ENCODE results near the gene EXOC5. TPM values are rescaled to one million over a fixed set of nuclear protein-coding genes. Genes with fewer than 3 reads are reported as not detected.

Gene EXOC5
- total RNA-seq, 1 experiment from 2014 or later = 80.4 TPM

DNA sequence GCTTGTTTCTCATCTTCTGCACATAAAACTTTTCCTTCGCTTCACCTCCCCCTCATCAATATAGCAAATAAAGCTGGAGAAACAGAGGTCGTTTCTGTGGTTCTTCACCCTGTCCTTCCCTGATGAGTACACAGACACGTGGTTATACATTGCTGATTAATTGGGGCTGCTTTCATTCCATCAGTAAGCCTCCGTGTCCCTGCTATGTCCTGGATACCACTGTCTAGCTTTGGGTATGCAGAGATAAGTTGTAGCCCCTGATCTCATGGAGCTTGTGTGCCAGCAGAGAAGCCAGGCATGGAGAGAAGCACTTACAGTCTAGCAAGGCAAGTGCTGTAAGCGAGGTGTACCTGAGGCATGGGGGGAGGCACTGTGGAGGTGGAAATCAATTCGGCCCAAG, 108.4 kb downstream of the EXOC5 start:
- TF ChIP-seq ZNF396 (CRISPR knock-in tag; IDR thresholded peaks at IDR 0.05; ENCODE audit: borderline replicate concordance) (no peak), NFYB (CRISPR knock-in tag; conservative IDR thresholded peaks at IDR 0.05; ENCODE audit: low read depth) (no peak), ZNF138 (CRISPR knock-in tag; conservative IDR thresholded peaks at IDR 0.05) (no peak), ZNF219 (CRISPR knock-in tag; IDR thresholded peaks at IDR 0.05; ENCODE audit: borderline replicate concordance) (no peak), GABPB1 (CRISPR knock-in tag; IDR thresholded peaks at IDR 0.05) (no peak), NR1H2 (CRISPR knock-in tag; IDR thresholded peaks at IDR 0.05) (no peak), KAT7 (CRISPR knock-in tag; IDR thresholded peaks at IDR 0.05; ENCODE audit: borderline replicate concordance) (no peak), ETV6 (CRISPR knock-in tag; IDR thresholded peaks at IDR 0.05) (no peak), NR3C1 (CRISPR knock-in tag; conservative IDR thresholded peaks at IDR 0.05; ENCODE audit: low read depth) (no peak), HMGA2 (CRISPR knock-in tag; IDR thresholded peaks at IDR 0.05) (no peak), SMAD3 (CRISPR knock-in tag; IDR thresholded peaks at IDR 0.05; ENCODE audit: borderline replicate concordance) (no peak), EMX1 (CRISPR knock-in tag; IDR thresholded peaks at IDR 0.05) (no peak), CREB1 (CRISPR knock-in tag; IDR thresholded peaks at IDR 0.05) (no peak)
- TF ChIP-seq, protein P1, sequence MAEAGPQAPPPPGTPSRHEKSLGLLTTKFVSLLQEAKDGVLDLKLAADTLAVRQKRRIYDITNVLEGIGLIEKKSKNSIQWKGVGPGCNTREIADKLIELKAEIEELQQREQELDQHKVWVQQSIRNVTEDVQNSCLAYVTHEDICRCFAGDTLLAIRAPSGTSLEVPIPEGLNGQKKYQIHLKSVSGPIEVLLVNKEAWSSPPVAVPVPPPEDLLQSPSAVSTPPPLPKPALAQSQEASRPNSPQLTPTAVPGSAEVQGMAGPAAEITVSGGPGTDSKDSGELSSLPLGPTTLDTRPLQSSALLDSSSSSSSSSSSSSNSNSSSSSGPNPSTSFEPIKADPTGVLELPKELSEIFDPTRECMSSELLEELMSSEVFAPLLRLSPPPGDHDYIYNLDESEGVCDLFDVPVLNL (CRISPR knock-in tag; IDR thresholded peaks at IDR 0.05; ENCODE audit: borderline replicate concordance, low read depth) = no peak
- peak; percentile 24; the same call in 1 of the 2 replicates for ATAC-seq
- Mint-ChIP-seq H3K36me3 (no peaks in the 10 kb centered on the region), H3K27me3 (ENCODE audit: low read depth) (peaks cover 9% of the 10 kb centered on the region; the same call in 1 of the 2 replicates), H3K27ac (no peak overlapping the region), H3K4me1 (peaks cover 29% of the 10 kb centered on the region), H3K9me3 (no peaks in the 10 kb centered on the region), H3K4me3 (no peak overlapping the region)
- CTCF ChIA-PET = no interaction called here
- POLR2A ChIA-PET = no interaction called here
- DNase-seq (ENCODE audit: low spot score) = no peak

DNA sequence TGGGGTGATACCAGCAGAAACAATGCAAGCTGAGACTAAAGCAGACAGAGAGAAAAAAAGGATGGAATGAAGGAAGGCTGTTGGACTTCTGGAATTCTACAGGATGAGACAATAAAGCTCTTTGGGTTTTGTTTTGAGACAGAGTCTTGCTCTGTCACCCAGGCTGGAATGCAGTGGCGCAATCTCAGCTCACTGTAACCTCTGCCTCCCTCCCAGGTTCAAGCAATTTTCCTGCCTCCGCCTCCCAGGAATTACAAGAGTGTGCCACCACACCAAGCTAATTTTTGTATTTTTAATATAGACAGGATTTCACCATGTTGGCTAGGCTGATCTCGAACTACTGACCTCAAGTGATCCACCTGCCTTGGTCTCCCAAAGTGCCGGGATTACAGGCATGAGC, 115.4 kb downstream of the EXOC5 start:
- TF ChIP-seq FOXJ3 (CRISPR knock-in tag; IDR thresholded peaks at IDR 0.05; ENCODE audit: borderline replicate concordance) (no peak), STAT6 (CRISPR knock-in tag; conservative IDR thresholded peaks at IDR 0.05; ENCODE audit: low read depth) (no peak), E2F5 (CRISPR knock-in tag; IDR thresholded peaks at IDR 0.05) (no peak), CREB1 (CRISPR knock-in tag; IDR thresholded peaks at IDR 0.05) (no peak)
- no peaks in the 10 kb centered on the region for H3K36me3 Mint-ChIP-seq
- ChIA-PET CTCF (no interaction called here), POLR2A (no interaction called here)
- no peaks in the 10 kb centered on the region for H3K4me1 Mint-ChIP-seq
- H3K4me3 Mint-ChIP-seq = no peak overlapping the region
- H3K27ac Mint-ChIP-seq = no peak overlapping the region
- ATAC-seq (no peak), DNase-seq (ENCODE audit: low spot score) (no peak)
- no peaks in the 10 kb centered on the region for H3K27me3 Mint-ChIP-seq (ENCODE audit: low read depth)
- H3K9me3 Mint-ChIP-seq = no peaks in the 10 kb centered on the region

Other genes with a start within 250 kb of the EXOC5 start
- 40.4 to 48.5 TPM (median 43.8 TPM) in 3 replicates for gene AP5M1, start 66 bp upstream of the EXOC5 start, total RNA-seq (2021)
- 16.9 to 18.5 TPM (median 17.8 TPM) in 3 replicates for gene NAA30, start 121.7 kb upstream of the EXOC5 start, total RNA-seq (2021)
- gene CCDC198, start 225.0 kb upstream of the EXOC5 start, total RNA-seq (2021) = not detected in 3 replicates